ENCODE measurements around the gene SYT10. TPM values are rescaled to one million over a fixed set of nuclear protein-coding genes. Genes with fewer than 3 reads are reported as not detected.

SYT10 gene
- polyA plus RNA-seq, 1 of the 3 experiments (the other 2 are of a cell fraction), result not detected

DNA sequence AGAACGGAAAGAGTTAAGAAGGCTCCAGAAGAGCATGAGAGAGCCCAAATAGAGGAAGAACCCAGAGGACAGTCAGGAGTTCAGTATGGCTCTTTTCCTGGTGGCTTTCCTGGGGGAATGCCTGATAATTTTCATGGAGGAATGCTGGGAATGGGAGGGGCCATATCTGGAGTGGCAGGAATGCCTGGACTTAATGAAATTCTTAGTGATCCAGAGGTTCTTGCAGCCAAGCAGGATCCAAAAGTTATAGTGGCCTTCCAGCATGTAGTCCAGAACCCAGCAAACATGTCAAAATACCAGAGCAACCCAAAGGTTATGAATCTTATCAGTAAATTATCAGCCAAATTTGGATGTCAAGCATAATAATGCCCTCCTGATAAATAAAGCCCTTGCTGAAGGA is 15.5 kb upstream of the SYT10 start:
- no peaks in the 10 kb centered on the region for H3K79me2 ChIP-seq (ENCODE audit: insufficient read depth)
- H3K4me2 ChIP-seq, result no peak overlapping the region
- no peak overlapping the region for H3K4me3 ChIP-seq (ENCODE audit: low read depth in 2 of 2, low read length in 1 of 2)
- no peaks in the 10 kb centered on the region for H3F3A ChIP-seq (replicated peaks; ENCODE audit: insufficient read depth)
- ChIA-PET POLR2A (no interaction called here), CTCF (no interaction called here)
- H3K4me1 ChIP-seq (ENCODE audit: control insufficient read depth in 1 of 2, insufficient read depth in 2 of 2, low read depth in 1 of 2, low read length in 1 of 2), result no peaks in the 10 kb centered on the region
- no peak overlapping the region for H2AFZ ChIP-seq (ENCODE audit: low read depth)
- WGBS (ENCODE audit: low lambda C conversion rate), result 8% methylated on average over 1 of the region's 1 CpG
- H3K9me2 ChIP-seq, result no peaks in the 10 kb centered on the region
- no peak for DNase-seq
- H3K27ac ChIP-seq (ENCODE audit: low read depth in 2 of 2, low read length in 1 of 2), result no peak overlapping the region
- no peaks in the 10 kb centered on the region for H3K27me3 ChIP-seq (ENCODE audit: insufficient read depth)
- H3K9me3 ChIP-seq, result no peaks in the 10 kb centered on the region
- H3K36me3 ChIP-seq (replicated peaks in 1 of 2; ENCODE audit: control insufficient read depth in 1 of 2, insufficient read depth in 2 of 2, low read length in 1 of 2), result no peaks in the 10 kb centered on the region
- H4K20me1 ChIP-seq (ENCODE audit: insufficient read depth), result no peaks in the 10 kb centered on the region
- TF ChIP-seq FOXM1 (IDR thresholded peaks at IDR 0.05; ENCODE audit: low read depth) (no peak), RCOR1 (IDR thresholded peaks at IDR 0.05; ENCODE audit: low read length) (no peak), TAF1 (IDR thresholded peaks at IDR 0.05; ENCODE audit: borderline replicate concordance, low read depth, low read length) (no peak), JUND (IDR thresholded peaks at IDR 0.05) (no peak), NRF1 (IDR thresholded peaks at IDR 0.05; ENCODE audit: low read depth, low read length) (no peak), POLR2AphosphoS5 (IDR thresholded peaks at IDR 0.05; ENCODE audit: low read depth, low read length) (no peak), RXRA (IDR thresholded peaks at IDR 0.05; ENCODE audit: borderline replicate concordance, low read depth) (no peak), USF1 (IDR thresholded peaks at IDR 0.05; ENCODE audit: borderline replicate concordance, low read depth) (no peak), TCF12 (IDR thresholded peaks at IDR 0.05) (no peak), TEAD4 (IDR thresholded peaks at IDR 0.05; ENCODE audit: borderline replicate concordance, insufficient read depth) (no peak)
- H3K9ac ChIP-seq, result no peak overlapping the region

GRCh38 chr12:33450480-33450879 is 10.9 kb upstream of the SYT10 start:
- Histone ChIP-seq H2AFZ (ENCODE audit: low read depth) (no peak overlapping the region), H3K9me3 (no peaks in the 10 kb centered on the region), H3K9me2 (no peaks in the 10 kb centered on the region), H3F3A (replicated peaks; ENCODE audit: insufficient read depth) (no peaks in the 10 kb centered on the region), H3K27me3 (ENCODE audit: insufficient read depth) (no peaks in the 10 kb centered on the region), H3K4me2 (no peak overlapping the region), H3K4me1 (ENCODE audit: control insufficient read depth in 1 of 2, insufficient read depth in 2 of 2, low read depth in 1 of 2, low read length in 1 of 2) (no peaks in the 10 kb centered on the region), H3K9ac (no peak overlapping the region), H4K20me1 (ENCODE audit: insufficient read depth) (no peaks in the 10 kb centered on the region), H3K36me3 (replicated peaks in 1 of 2; ENCODE audit: control insufficient read depth in 1 of 2, insufficient read depth in 2 of 2, low read length in 1 of 2) (no peaks in the 10 kb centered on the region), H3K27ac (ENCODE audit: low read depth in 2 of 2, low read length in 1 of 2) (no peak overlapping the region), H3K4me3 (ENCODE audit: low read depth in 2 of 2, low read length in 1 of 2) (no peak overlapping the region), H3K79me2 (ENCODE audit: insufficient read depth) (no peaks in the 10 kb centered on the region)
- POLR2A ChIA-PET, result no interaction called here
- WGBS (ENCODE audit: low lambda C conversion rate), result under 1% methylated on average over 3 of the region's 3 CpGs
- CTCF ChIA-PET, result no interaction called here
- DNase-seq, result no peak
- TF ChIP-seq USF1 (IDR thresholded peaks at IDR 0.05; ENCODE audit: borderline replicate concordance, low read depth), result no peak
- no peak for TF ChIP-seq PBX3 (IDR thresholded peaks at IDR 0.05)
- TF ChIP-seq SMC3 (IDR thresholded peaks at IDR 0.05; ENCODE audit: low read depth, low read length), result no peak
- TF ChIP-seq SIN3A (IDR thresholded peaks at IDR 0.05; ENCODE audit: borderline replicate concordance, low read depth, low read length), result no peak
- no peak for TF ChIP-seq TCF12 (IDR thresholded peaks at IDR 0.05)
- TF ChIP-seq RXRA (IDR thresholded peaks at IDR 0.05; ENCODE audit: borderline replicate concordance, low read depth), result no peak
- no peak for TF ChIP-seq EZH2phosphoT487 (IDR thresholded peaks at IDR 0.05; ENCODE audit: borderline replicate concordance, low read depth)
- TF ChIP-seq FOXM1 (IDR thresholded peaks at IDR 0.05; ENCODE audit: low read depth), result no peak
- TF ChIP-seq GABPA (IDR thresholded peaks at IDR 0.05; ENCODE audit: low read depth), result no peak
- TF ChIP-seq USF2 (IDR thresholded peaks at IDR 0.05; ENCODE audit: borderline replicate concordance, low read depth, low read length), result no peak
- no peak for TF ChIP-seq ELF1 (IDR thresholded peaks at IDR 0.05)
- no peak for TF ChIP-seq RAD21 (IDR thresholded peaks at IDR 0.05; ENCODE audit: low read length)
- no peak for TF ChIP-seq RCOR1 (IDR thresholded peaks at IDR 0.05; ENCODE audit: low read length)
- no peak for TF ChIP-seq CHD2 (IDR thresholded peaks at IDR 0.05; ENCODE audit: low read length, partially characterized antibody)
- TF ChIP-seq MEF2A (IDR thresholded peaks at IDR 0.05; ENCODE audit: borderline replicate concordance, low read depth), result no peak
- TF ChIP-seq, protein P1, sequence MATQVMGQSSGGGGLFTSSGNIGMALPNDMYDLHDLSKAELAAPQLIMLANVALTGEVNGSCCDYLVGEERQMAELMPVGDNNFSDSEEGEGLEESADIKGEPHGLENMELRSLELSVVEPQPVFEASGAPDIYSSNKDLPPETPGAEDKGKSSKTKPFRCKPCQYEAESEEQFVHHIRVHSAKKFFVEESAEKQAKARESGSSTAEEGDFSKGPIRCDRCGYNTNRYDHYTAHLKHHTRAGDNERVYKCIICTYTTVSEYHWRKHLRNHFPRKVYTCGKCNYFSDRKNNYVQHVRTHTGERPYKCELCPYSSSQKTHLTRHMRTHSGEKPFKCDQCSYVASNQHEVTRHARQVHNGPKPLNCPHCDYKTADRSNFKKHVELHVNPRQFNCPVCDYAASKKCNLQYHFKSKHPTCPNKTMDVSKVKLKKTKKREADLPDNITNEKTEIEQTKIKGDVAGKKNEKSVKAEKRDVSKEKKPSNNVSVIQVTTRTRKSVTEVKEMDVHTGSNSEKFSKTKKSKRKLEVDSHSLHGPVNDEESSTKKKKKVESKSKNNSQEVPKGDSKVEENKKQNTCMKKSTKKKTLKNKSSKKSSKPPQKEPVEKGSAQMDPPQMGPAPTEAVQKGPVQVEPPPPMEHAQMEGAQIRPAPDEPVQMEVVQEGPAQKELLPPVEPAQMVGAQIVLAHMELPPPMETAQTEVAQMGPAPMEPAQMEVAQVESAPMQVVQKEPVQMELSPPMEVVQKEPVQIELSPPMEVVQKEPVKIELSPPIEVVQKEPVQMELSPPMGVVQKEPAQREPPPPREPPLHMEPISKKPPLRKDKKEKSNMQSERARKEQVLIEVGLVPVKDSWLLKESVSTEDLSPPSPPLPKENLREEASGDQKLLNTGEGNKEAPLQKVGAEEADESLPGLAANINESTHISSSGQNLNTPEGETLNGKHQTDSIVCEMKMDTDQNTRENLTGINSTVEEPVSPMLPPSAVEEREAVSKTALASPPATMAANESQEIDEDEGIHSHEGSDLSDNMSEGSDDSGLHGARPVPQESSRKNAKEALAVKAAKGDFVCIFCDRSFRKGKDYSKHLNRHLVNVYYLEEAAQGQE (IDR thresholded peaks at IDR 0.05; ENCODE audit: low read depth, low read length), result no peak
